Coronary artery (tissue), 2 donors: ENCODE results near the gene SOX5.
"Not testable (repeated sequence)": the region's sequence is repeated elsewhere in the genome, so short reads cannot be mapped to it uniquely, and the experiment has no call there.

Experiments
- DNase-seq: peaks from one replicate; pipeline ENCODE4 v3.0.0-alpha.2; 2017; ENCODE audit warnings: low spot score
- H3K27ac ChIP-seq, 2 donors: fragments of 200-600 bp; sonication (generic); one replicate each; pipeline ENCODE4 v1.5.1; 2016 to 2019
- H3K4me3 ChIP-seq: fragments of 200-600 bp; sonication (generic); 2 replicates; pipeline ENCODE4 v1.5.1; 2016; ENCODE audit warnings: mild to moderate bottlenecking, moderate library complexity
- CTCF ChIP-seq: fragments of 200-600 bp; sonication (generic); IDR thresholded peaks from one replicate; pipeline ENCODE4 v1.5.1; 2019; ENCODE audit warnings: antibody characterized with exemption

Gene SOX5

GRCh38 chr12:23502259-23502658, 447.2 kb downstream of the SOX5 start:
- no peak overlapping the region for H3K4me3 ChIP-seq
- DNase-seq, result no peak
- H3K27ac ChIP-seq, result no peak overlapping the region
- no peak for TF ChIP-seq CTCF

- TF ChIP-seq CTCF, result no peak
- H3K27ac ChIP-seq, result no peak overlapping the region
- no peak overlapping the region for H3K4me3 ChIP-seq
- DNase-seq, result no peak
Measured at GRCh38 chr12:23495472-23495871, 454.0 kb downstream of the SOX5 start.

GRCh38 chr12:23493672-23494071, 455.8 kb downstream of the SOX5 start:
- no peak for DNase-seq
- Histone ChIP-seq H3K27ac (no peak overlapping the region), H3K4me3 (no peak overlapping the region)
- TF ChIP-seq CTCF, result no peak

GRCh38 chr12:23491029-23491428, 458.4 kb downstream of the SOX5 start:
- H3K4me3 ChIP-seq, H3K27ac ChIP-seq, DNase-seq: not testable (repeated sequence)

GRCh38 chr12:23488130-23488529, 461.3 kb downstream of the SOX5 start:
- no peak for DNase-seq
- H3K4me3 ChIP-seq, result no peak overlapping the region
- no peak overlapping the region for H3K27ac ChIP-seq
- TF ChIP-seq CTCF, result no peak

- TF ChIP-seq CTCF, result no peak
- Histone ChIP-seq H3K4me3 (no peak overlapping the region), H3K27ac (no peak overlapping the region)
- DNase-seq, result no peak
Measured at GRCh38 chr12:23484238-23484637, 465.2 kb downstream of the SOX5 start.

GRCh38 chr12:23482571-23482970, 466.9 kb downstream of the SOX5 start:
- TF ChIP-seq CTCF, result no peak
- H3K27ac ChIP-seq, result no peak overlapping the region
- no peak for DNase-seq
- no peak overlapping the region for H3K4me3 ChIP-seq
